Mononuclear cell (primary cell): ENCODE measurements around the gene OR14C36. TPM values are rescaled to one million over a fixed set of nuclear protein-coding genes. Genes with fewer than 3 reads are reported as not detected.

Experiments
- H3K27me3 ChIP-seq: 2 replicates; pipeline ENCODE4 v1.6.0; 2011; ENCODE audit warnings: low read length, control low read depth; ENCODE audit not compliant: insufficient read depth
- H3K4me1 ChIP-seq: 2 replicates; pipeline ENCODE4 v1.5.1; 2011; ENCODE audit warnings: mild to moderate bottlenecking, low read length, control low read depth; ENCODE audit not compliant: insufficient read depth
- H3K4me3 ChIP-seq: 2 replicates; pipeline ENCODE4 v1.5.1; 2011; ENCODE audit warnings: mild to moderate bottlenecking, low read length, moderate library complexity
- H3K9me3 ChIP-seq: 2 replicates; pipeline ENCODE4 v1.5.1; 2011; ENCODE audit warnings: low read depth, mild to moderate bottlenecking, control low read depth, low read length
- total RNA-seq: library from RNA; depleted of rRNA; stranded (reverse); fragments of >200 nt; gene quantifications from one replicate; pipeline ENCODE4 v1.2.3, GENCODE V29; 2012

Gene OR14C36
- total RNA-seq, 1 donor = not detected

- Histone ChIP-seq H3K4me3 (no peak overlapping the region), H3K9me3 (no peaks in the 10 kb centered on the region), H3K27me3 (no peaks in the 10 kb centered on the region), H3K4me1 (no peaks in the 10 kb centered on the region)
Measured at GRCh38 chr1:248388426-248388825, 39.9 kb downstream of the OR14C36 start.

- H3K9me3 ChIP-seq = no peaks in the 10 kb centered on the region
Measured at GRCh38 chr1:248393050-248393449, 44.5 kb downstream of the OR14C36 start.

More at GRCh38 chr1:248393050-248393449, 44.5 kb downstream of the OR14C36 start:
- Histone ChIP-seq H3K4me1 (no peaks in the 10 kb centered on the region), H3K27me3 (no peaks in the 10 kb centered on the region), H3K4me3 (no peak overlapping the region)

Other genes starting within 250 kb of the OR14C36 start
- not detected for gene OR2M5, start 203.6 kb upstream of the OR14C36 start, total RNA-seq
- gene OR2M2, start 174.0 kb upstream of the OR14C36 start, total RNA-seq = 0.10 TPM
- not detected for gene OR2M3, start 151.5 kb upstream of the OR14C36 start, total RNA-seq
- not detected for gene OR2M4, start 117.4 kb upstream of the OR14C36 start, total RNA-seq
- gene OR2T33, start 70.8 kb upstream of the OR14C36 start, total RNA-seq = not detected
- gene OR2T12, start 45.4 kb upstream of the OR14C36 start, total RNA-seq = not detected
- gene OR2M7, start 24.2 kb upstream of the OR14C36 start, total RNA-seq = not detected
- not detected for gene OR2T4, start 12.9 kb downstream of the OR14C36 start, total RNA-seq
- not detected for gene OR2T6, start 27.0 kb downstream of the OR14C36 start, total RNA-seq
- not detected for gene OR2T1, start 54.3 kb downstream of the OR14C36 start, total RNA-seq
- 0.42 TPM for gene OR2T2, start 96.9 kb downstream of the OR14C36 start, total RNA-seq
- gene OR2T3, start 124.6 kb downstream of the OR14C36 start, total RNA-seq = 0.42 TPM
- 0.10 TPM for gene OR2T5, start 139.8 kb downstream of the OR14C36 start, total RNA-seq
- gene OR2G6, start 159.3 kb downstream of the OR14C36 start, total RNA-seq = 0.10 TPM
- gene OR2T29, start 214.0 kb downstream of the OR14C36 start, total RNA-seq = not detected
- gene OR2T34, start 226.0 kb downstream of the OR14C36 start, total RNA-seq = not detected
- gene OR2T10, start 248.9 kb downstream of the OR14C36 start, total RNA-seq = 0.10 TPM